Esophagus muscularis mucosa (tissue), 3 donors: ENCODE measurements around the gene SPOCK3.

Experiments used
- POLR2A ChIP-seq: fragments of 450-650 bp; IDR thresholded peaks from one replicate; pipeline ENCODE4 v1.6.1; 2017; ENCODE audit warnings: antibody characterized with exemption, moderate library complexity, mild to moderate bottlenecking, low read depth
- POLR2AphosphoS5 ChIP-seq, 2 donors: sonication (generic); formaldehyde crosslinking; IDR thresholded peaks; one replicate each; pipeline ENCODE4 v1.6.1; 2017; ENCODE audit warnings: antibody characterized with exemption in 2 of 2
- TF ChIP-seq, protein P1 (sequence below), 3 experiments: fragments of 200-600 bp in 2 of 3; fragments of 450-650 bp in 1 of 3; sonication (generic) in 2 of 3; IDR thresholded peaks; one replicate each; pipeline ENCODE4 v1.5.1; 2017 to 2019; ENCODE audit warnings: antibody characterized with exemption in 3 of 3, mild to moderate bottlenecking in 2 of 3, moderate library complexity in 1 of 3

DNA sequence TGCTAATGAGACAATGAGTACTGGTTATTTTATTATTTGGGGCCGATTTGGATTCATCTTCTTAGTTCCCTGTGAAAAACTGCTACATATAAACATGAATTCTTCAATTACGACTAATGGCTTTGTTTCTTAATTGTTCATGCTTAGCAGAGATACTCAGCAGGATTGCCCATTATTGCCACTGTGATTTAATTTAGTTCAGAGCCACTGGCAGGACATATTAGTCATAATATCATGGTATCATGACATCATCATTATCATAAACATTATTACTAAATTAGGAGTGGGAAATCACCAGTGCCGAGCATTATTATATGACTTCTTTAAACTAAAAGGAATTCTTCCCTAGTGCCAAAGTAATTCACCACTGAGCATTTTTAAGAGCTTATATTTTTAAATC, 201.4 kb downstream of the SPOCK3 start:
- TF ChIP-seq, protein P1, sequence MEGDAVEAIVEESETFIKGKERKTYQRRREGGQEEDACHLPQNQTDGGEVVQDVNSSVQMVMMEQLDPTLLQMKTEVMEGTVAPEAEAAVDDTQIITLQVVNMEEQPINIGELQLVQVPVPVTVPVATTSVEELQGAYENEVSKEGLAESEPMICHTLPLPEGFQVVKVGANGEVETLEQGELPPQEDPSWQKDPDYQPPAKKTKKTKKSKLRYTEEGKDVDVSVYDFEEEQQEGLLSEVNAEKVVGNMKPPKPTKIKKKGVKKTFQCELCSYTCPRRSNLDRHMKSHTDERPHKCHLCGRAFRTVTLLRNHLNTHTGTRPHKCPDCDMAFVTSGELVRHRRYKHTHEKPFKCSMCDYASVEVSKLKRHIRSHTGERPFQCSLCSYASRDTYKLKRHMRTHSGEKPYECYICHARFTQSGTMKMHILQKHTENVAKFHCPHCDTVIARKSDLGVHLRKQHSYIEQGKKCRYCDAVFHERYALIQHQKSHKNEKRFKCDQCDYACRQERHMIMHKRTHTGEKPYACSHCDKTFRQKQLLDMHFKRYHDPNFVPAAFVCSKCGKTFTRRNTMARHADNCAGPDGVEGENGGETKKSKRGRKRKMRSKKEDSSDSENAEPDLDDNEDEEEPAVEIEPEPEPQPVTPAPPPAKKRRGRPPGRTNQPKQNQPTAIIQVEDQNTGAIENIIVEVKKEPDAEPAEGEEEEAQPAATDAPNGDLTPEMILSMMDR (IDR thresholded peaks at IDR 0.05) = no peak
- no peak for TF ChIP-seq POLR2AphosphoS5 (IDR thresholded peaks at IDR 0.05)
- TF ChIP-seq POLR2A = no peak
